ENCODE data around the gene GZF1. TPM values are rescaled to one million over a fixed set of nuclear protein-coding genes. Genes with fewer than 3 reads are reported as not detected.

The GZF1 gene
- total RNA-seq (2014; rRNA removed; shearing (Covaris generic); ENCODE audit: low replicate concordance): 9.9 and 30.8 TPM in 2 replicates

GRCh38 chr20:23361476-23362391 is at the start of gene GZF1:
TSS of gene GZF1 (plus strand) at chr20:23362182. CDS start at chr20:23364384, 2,202 bp downstream.
- DNase-seq (ENCODE audit: low read depth): peak; percentile 100

GRCh38 chr20:23313271-23313670 is 48.7 kb upstream of the GZF1 start:
- in situ Hi-C loops (cut with HindIII; ENCODE audit: low pct_unique_long_range_greater_than_20kb, low sequenced_read_pairs): no loop called here
- no peak for DNase-seq (ENCODE audit: low read depth)

More at GRCh38 chr20:23361476-23362391, at the start of gene GZF1:
- in situ Hi-C loops (cut with HindIII; ENCODE audit: low pct_unique_long_range_greater_than_20kb, low sequenced_read_pairs): no loop called here

GRCh38 chr20:23314699-23315098 is 47.3 kb upstream of the GZF1 start:
- in situ Hi-C loops (cut with HindIII; ENCODE audit: low pct_unique_long_range_greater_than_20kb, low sequenced_read_pairs): no loop called here
- DNase-seq (ENCODE audit: low read depth): no peak

- DNase-seq (ENCODE audit: low read depth): no peak
- in situ Hi-C loops (cut with HindIII; ENCODE audit: low pct_unique_long_range_greater_than_20kb, low sequenced_read_pairs): no loop called here
Measured at GRCh38 chr20:23315099-23315498, 46.9 kb upstream of the GZF1 start.

- no peak for DNase-seq (ENCODE audit: low read depth)
- in situ Hi-C loops (cut with HindIII; ENCODE audit: low pct_unique_long_range_greater_than_20kb, low sequenced_read_pairs): no loop called here
Measured at GRCh38 chr20:23316626-23317025, 45.4 kb upstream of the GZF1 start.

- in situ Hi-C loops (cut with HindIII; ENCODE audit: low pct_unique_long_range_greater_than_20kb, low sequenced_read_pairs): no loop called here
Measured at GRCh38 chr20:23317081-23317480, 44.9 kb upstream of the GZF1 start.

GRCh38 chr20:23318347-23318746 is 43.6 kb upstream of the GZF1 start:
- DNase-seq (ENCODE audit: low read depth): no peak
- in situ Hi-C loops (cut with HindIII; ENCODE audit: low pct_unique_long_range_greater_than_20kb, low sequenced_read_pairs): no loop called here

More at GRCh38 chr20:23317081-23317480, 44.9 kb upstream of the GZF1 start:
- no peak for DNase-seq (ENCODE audit: low read depth)

- peak; percentile 9 for DNase-seq (ENCODE audit: low read depth)
- in situ Hi-C loops (cut with HindIII; ENCODE audit: low pct_unique_long_range_greater_than_20kb, low sequenced_read_pairs): no loop called here
Measured at GRCh38 chr20:23320317-23320716, 41.7 kb upstream of the GZF1 start.

- in situ Hi-C loops (cut with HindIII; ENCODE audit: low pct_unique_long_range_greater_than_20kb, low sequenced_read_pairs): no loop called here
- no peak for DNase-seq (ENCODE audit: low read depth)
Measured at GRCh38 chr20:23325107-23325506, 36.9 kb upstream of the GZF1 start.

- no peak for DNase-seq (ENCODE audit: low read depth)
- in situ Hi-C loops (cut with HindIII; ENCODE audit: low pct_unique_long_range_greater_than_20kb, low sequenced_read_pairs): no loop called here
Measured at GRCh38 chr20:23326774-23327173, 35.2 kb upstream of the GZF1 start.

GRCh38 chr20:23327617-23328333 is 34.2 kb upstream of the GZF1 start:
- no peak for DNase-seq (ENCODE audit: low read depth)
- in situ Hi-C loops (cut with HindIII; ENCODE audit: low pct_unique_long_range_greater_than_20kb, low sequenced_read_pairs): no loop called here

- no peak for DNase-seq (ENCODE audit: low read depth)
- in situ Hi-C loops (cut with HindIII; ENCODE audit: low pct_unique_long_range_greater_than_20kb, low sequenced_read_pairs): no loop called here
Measured at GRCh38 chr20:23331450-23332350, 30.3 kb upstream of the GZF1 start.

- DNase-seq (ENCODE audit: low read depth): no peak
- in situ Hi-C loops (cut with HindIII; ENCODE audit: low pct_unique_long_range_greater_than_20kb, low sequenced_read_pairs): no loop called here
Measured at GRCh38 chr20:23332467-23332866, 29.5 kb upstream of the GZF1 start.

GRCh38 chr20:23334111-23334510 is 27.9 kb upstream of the GZF1 start:
- DNase-seq (ENCODE audit: low read depth): no peak
- in situ Hi-C loops (cut with HindIII; ENCODE audit: low pct_unique_long_range_greater_than_20kb, low sequenced_read_pairs): no loop called here

- no peak for DNase-seq (ENCODE audit: low read depth)
- in situ Hi-C loops (cut with HindIII; ENCODE audit: low pct_unique_long_range_greater_than_20kb, low sequenced_read_pairs): no loop called here
Measured at GRCh38 chr20:23335521-23335920, 26.5 kb upstream of the GZF1 start.

- no peak for DNase-seq (ENCODE audit: low read depth)
- in situ Hi-C loops (cut with HindIII; ENCODE audit: low pct_unique_long_range_greater_than_20kb, low sequenced_read_pairs): no loop called here
Measured at GRCh38 chr20:23336476-23336875, 25.5 kb upstream of the GZF1 start.

GRCh38 chr20:23337312-23337711 is 24.7 kb upstream of the GZF1 start:
- DNase-seq (ENCODE audit: low read depth): no peak
- in situ Hi-C loops (cut with HindIII; ENCODE audit: low pct_unique_long_range_greater_than_20kb, low sequenced_read_pairs): no loop called here

GRCh38 chr20:23339986-23340385 is 22.0 kb upstream of the GZF1 start:
- in situ Hi-C loops (cut with HindIII; ENCODE audit: low pct_unique_long_range_greater_than_20kb, low sequenced_read_pairs): no loop called here
- no peak for DNase-seq (ENCODE audit: low read depth)
